Upper lobe of left lung (tissue), 6 donors: ENCODE results near the gene EDEM2. TPM values are rescaled to one million over a fixed set of nuclear protein-coding genes. Genes with fewer than 3 reads are reported as not detected.
A peak's percentile ranks its signal among the peaks of the same experiment; 100 is the strongest.

ENCODE experiments used
- ATAC-seq, 2 donors: fragments of 200-7000 bp; cut with Tn5 transposase; one replicate each; pipeline ENCODE4 v1.9.1; 2022; ENCODE audit warnings: mild to moderate bottlenecking in 2 of 2, moderate library complexity in 2 of 2; ENCODE audit not compliant: low FRiP score in 2 of 2
- DNase-seq, 2 donors: peaks; one replicate each; pipeline ENCODE4 v3.0.0-alpha.2; 2019 to 2020
- H3K27ac ChIP-seq, 4 donors: fragments of 200-600 bp; sonication (generic); one replicate each; pipeline ENCODE4 v1.5.1; 2016 to 2019
- H3K27me3 ChIP-seq, 4 donors: fragments of 200-600 bp; sonication (generic); one replicate each; pipeline ENCODE4 v1.5.1; 2017 to 2019
- H3K36me3 ChIP-seq, 4 donors: fragments of 200-600 bp; sonication (generic); one replicate each; pipeline ENCODE4 v1.5.1; 2016 to 2019
- H3K4me1 ChIP-seq, 4 donors: fragments of 200-600 bp; sonication (generic); one replicate each; pipeline ENCODE4 v1.5.1; 2018 to 2019
- H3K4me3 ChIP-seq, 4 donors: fragments of 200-600 bp; sonication (generic); one replicate each; pipeline ENCODE4 v1.5.1; 2017 to 2019; ENCODE audit warnings: mild to moderate bottlenecking in 2 of 4, moderate library complexity in 1 of 4
- H3K9me3 ChIP-seq, 4 donors: fragments of 200-600 bp; sonication (generic); one replicate each; pipeline ENCODE4 v1.5.1; 2018 to 2019
- CTCF ChIP-seq, 6 experiments: fragments of 450-650 bp in 4 of 6; fragments of 200-600 bp in 2 of 6; sonication (generic) in 2 of 6; IDR thresholded peaks; one replicate each; pipeline ENCODE4 v1.5.1; 2016 to 2019; ENCODE audit warnings: antibody characterized with exemption in 6 of 6
- EP300 ChIP-seq, 4 donors: sonication (generic); formaldehyde crosslinking; IDR thresholded peaks; one replicate each; pipeline ENCODE4 v1.5.1; 2017; ENCODE audit warnings: antibody characterized with exemption in 4 of 4, control low read depth in 2 of 4
- POLR2A ChIP-seq, 4 donors: fragments of 450-650 bp; IDR thresholded peaks; one replicate each; pipeline ENCODE4 v1.5.1; 2016 to 2017; ENCODE audit warnings: antibody characterized with exemption in 4 of 4, mild to moderate bottlenecking in 2 of 4
- POLR2AphosphoS5 ChIP-seq, 2 donors: sonication (generic); formaldehyde crosslinking; IDR thresholded peaks; one replicate each; pipeline ENCODE4 v1.5.1; 2017; ENCODE audit warnings: antibody characterized with exemption in 2 of 2
- WGBS, 2 donors: methylation state at CpG; one replicate each; pipeline ENCODE4 v1.1.5; 2017 to 2018; 5-methylcytosine and 5-hydroxymethylcytosine counted together
- total RNA-seq, 6 donors: library from RNA; depleted of rRNA in 4 of 6; stranded (reverse); fragments of >200 nt in 4 of 6; gene quantifications; one replicate each; pipeline versions ENCODE4 v1.1.0 to v1.2.1, GENCODE V29; 2016 to 2021
- donor health status: DM: no; HTN: no; CAD: no; lungs with moderate emphysema.
- donor health status: DM: no; HTN: yes; CAD: no; lungs with severe emphysema.

Gene EDEM2
- total RNA-seq, 6 donors from 2014 or later, result 22.0 to 46.2 (median 35.6) TPM

- H3K4me3 ChIP-seq, result no peak overlapping the region
- 33% methylated on average over 2 of the region's 2 CpGs for WGBS, 2 donors
- ATAC-seq, result peak in 1 of 2 donors; percentile 51
- peaks cover 27 to 37% (median 33%) of the 10 kb centered on the region in 4 donors for H3K4me1 ChIP-seq
- H3K9me3 ChIP-seq, result no peaks in the 10 kb centered on the region
- TF ChIP-seq POLR2AphosphoS5 (IDR thresholded peaks at IDR 0.05), result no peak
- TF ChIP-seq CTCF (IDR thresholded peaks at IDR 0.05), result peak; percentile 30 to 77 (median 64)
- H3K27me3 ChIP-seq, result no peaks in the 10 kb centered on the region
- H3K36me3 ChIP-seq, result peaks cover 12 to 42% (median 22%) of the 10 kb centered on the region in 4 donors
- H3K27ac ChIP-seq, result peak overlapping the region in 2 of 4 donors; percentile 13 to 47
- DNase-seq, result no peak
Measured at GRCh38 chr20:35145141-35145564, 2.0 kb downstream of the EDEM2 start.

DNA sequence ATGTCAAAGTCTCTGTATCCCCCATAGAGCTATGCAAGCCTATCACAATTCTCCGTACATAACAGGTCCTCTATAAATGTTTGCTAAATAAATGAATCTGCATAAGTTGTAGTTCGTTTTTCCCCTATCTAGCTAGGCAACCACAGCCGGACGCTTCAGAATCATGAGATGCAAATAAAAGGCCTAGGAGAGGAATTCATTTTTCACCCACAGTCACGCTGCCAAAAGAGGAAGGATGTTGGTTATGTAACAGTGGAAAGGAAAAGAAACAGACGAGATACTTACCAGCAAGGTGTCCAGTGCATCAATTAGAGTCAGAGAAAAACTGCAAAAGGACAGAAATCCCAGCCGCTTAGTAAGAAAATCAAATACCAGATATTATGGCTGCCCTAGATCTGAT, 2.4 kb downstream of the EDEM2 start:
- H3K4me1 ChIP-seq, result peaks cover 27 to 37% (median 33%) of the 10 kb centered on the region in 4 donors
- peak in 1 of 2 donors; percentile 43 for DNase-seq
- TF ChIP-seq POLR2A (IDR thresholded peaks at IDR 0.05) (no peak), EP300 (IDR thresholded peaks at IDR 0.05) (no peak), POLR2AphosphoS5 (IDR thresholded peaks at IDR 0.05) (no peak), CTCF (IDR thresholded peaks at IDR 0.05) (no peak)
- no peaks in the 10 kb centered on the region for H3K9me3 ChIP-seq
- H3K4me3 ChIP-seq, result no peak overlapping the region
- no peaks in the 10 kb centered on the region for H3K27me3 ChIP-seq
- ATAC-seq, result no peak
- WGBS, 2 donors, result 41 to 47% methylated on average over 7 of the region's 7 CpGs
- peaks cover 12 to 47% (median 25%) of the 10 kb centered on the region in 4 donors for H3K36me3 ChIP-seq
- peak overlapping the region in 2 of 4 donors; percentile 47 to 69 for H3K27ac ChIP-seq

DNA sequence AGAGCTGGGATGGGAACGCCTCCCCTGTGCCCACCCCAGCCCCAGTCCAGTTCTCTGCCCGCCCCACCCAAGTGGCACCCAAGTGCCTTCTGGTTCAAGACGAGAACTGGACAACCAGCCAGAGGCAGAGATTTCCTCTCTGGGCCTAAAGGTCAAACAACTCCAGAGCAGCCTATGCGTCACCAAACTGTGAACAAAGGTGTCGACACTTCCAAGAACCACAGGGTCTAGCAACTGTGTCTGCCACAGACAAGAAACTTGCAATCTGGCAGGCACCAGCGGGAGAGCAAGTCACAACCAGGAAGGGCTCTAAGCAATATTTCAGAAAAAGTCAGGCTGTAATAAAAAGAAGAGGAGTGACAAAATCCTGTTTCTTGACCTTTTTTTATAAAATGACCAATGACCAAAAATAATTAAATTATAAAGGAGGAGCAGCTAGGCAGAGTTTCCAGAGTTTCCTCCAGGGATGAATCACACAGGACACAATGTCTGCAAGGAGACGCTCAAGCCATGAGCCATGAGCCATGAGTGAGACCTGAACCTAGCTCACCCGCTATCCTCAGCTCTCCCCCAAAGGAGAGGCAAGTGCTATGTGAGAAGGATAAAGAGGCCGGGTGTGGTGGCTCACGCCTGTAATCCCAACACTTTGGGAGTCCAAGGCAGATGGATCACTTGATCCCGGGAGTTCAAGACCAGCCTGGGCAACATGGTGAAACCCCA, 11.1 kb downstream of the EDEM2 start:
- peak overlapping the region in 2 of 4 donors; percentile 16 to 27 for H3K27ac ChIP-seq
- TF ChIP-seq EP300 (IDR thresholded peaks at IDR 0.05) (no peak), POLR2AphosphoS5 (IDR thresholded peaks at IDR 0.05) (no peak), CTCF (IDR thresholded peaks at IDR 0.05) (no peak), POLR2A (IDR thresholded peaks at IDR 0.05) (peak in 1 of 4 donors; percentile 23)
- DNase-seq, result peak in 1 of 2 donors; percentile 34

GRCh38 chr20:35134880-35135279, 12.3 kb downstream of the EDEM2 start:
- DNase-seq (no peak), ATAC-seq (peak in 1 of 2 donors; percentile 45)
- Histone ChIP-seq H3K36me3 (peaks cover 39 to 97% (median 75%) of the 10 kb centered on the region in 4 donors), H3K9me3 (no peaks in the 10 kb centered on the region), H3K4me3 (no peak overlapping the region), H3K27ac (peak overlapping the region in 2 of 4 donors; percentile 0 to 40), H3K27me3 (no peaks in the 10 kb centered on the region), H3K4me1 (no peaks in the 10 kb centered on the region)
- WGBS, 2 donors, result 87 to 92% methylated on average over 5 to 6 of the region's 6 CpGs
- TF ChIP-seq CTCF (IDR thresholded peaks at IDR 0.05), result no peak
- TF ChIP-seq EP300 (IDR thresholded peaks at IDR 0.05), result no peak
- no peak for TF ChIP-seq POLR2A (IDR thresholded peaks at IDR 0.05)
- TF ChIP-seq POLR2AphosphoS5 (IDR thresholded peaks at IDR 0.05), result no peak

More for the DNA sequence above, 11.1 kb downstream of the EDEM2 start:
- WGBS, 2 donors, result 87% methylated on average over 10 to 11 of the region's 11 CpGs
- Histone ChIP-seq H3K9me3 (no peaks in the 10 kb centered on the region), H3K36me3 (peaks cover 31 to 97% (median 73%) of the 10 kb centered on the region in 4 donors), H3K4me1 (no peaks in the 10 kb centered on the region), H3K27me3 (no peaks in the 10 kb centered on the region), H3K4me3 (no peak overlapping the region)
- ATAC-seq, result peak in 1 of 2 donors; percentile 68
